RWPE2 (cell line): ENCODE data around the gene IFNA10.
"Not testable (repeated sequence)": the region's sequence is repeated elsewhere in the genome, so short reads cannot be mapped to it uniquely, and the experiment has no call there.

Experiments
- ATAC-seq: fragments of 200-7000 bp; cut with Tn5 transposase; 3 replicates; pipeline ENCODE4 v1.9.1; 2021; ENCODE audit warnings: low read depth
- DNase-seq: peaks from one replicate; pipeline ENCODE4 v3.0.0-alpha.2; 2020; ENCODE audit warnings: low spot score
- H3K27ac ChIP-seq: fragments of 450-650 bp; 2 replicates; pipeline ENCODE4 v1.5.1; 2017; ENCODE audit warnings: mild to moderate bottlenecking; ENCODE audit not compliant: poor library complexity, severe bottlenecking
- H3K27me3 ChIP-seq: fragments of 250-450 bp; sonication (Bioruptor Pico); 2 replicates; pipeline ENCODE4 v1.5.1; 2021; ENCODE audit warnings: mild to moderate bottlenecking, moderate library complexity; ENCODE audit not compliant: insufficient read depth, poor library complexity, severe bottlenecking
- H3K36me3 ChIP-seq: fragments of 250-450 bp; sonication (Bioruptor Pico); 2 replicates; pipeline ENCODE4 v1.5.1; 2020; ENCODE audit warnings: low read depth, mild to moderate bottlenecking, moderate library complexity
- H3K4me1 ChIP-seq: fragments of 250-450 bp; sonication (Bioruptor Pico); 2 replicates; pipeline ENCODE4 v1.5.1; 2021; ENCODE audit warnings: mild to moderate bottlenecking, moderate library complexity; ENCODE audit not compliant: insufficient read depth, poor library complexity, severe bottlenecking
- H3K4me3 ChIP-seq: fragments of 250-450 bp; sonication (Bioruptor Pico); 2 replicates; pipeline ENCODE4 v1.5.1; 2021; ENCODE audit warnings: mild to moderate bottlenecking, moderate library complexity; ENCODE audit not compliant: severe bottlenecking
- H3K9me3 ChIP-seq: fragments of 250-450 bp; sonication (Bioruptor Pico); 2 replicates; pipeline ENCODE4 v1.5.1; 2021; ENCODE audit warnings: mild to moderate bottlenecking, moderate library complexity; ENCODE audit not compliant: severe bottlenecking
- TF ChIP-seq, protein P1 (sequence below): fragments of 450-650 bp; IDR thresholded peaks from one replicate; pipeline ENCODE4 v1.5.1; 2017; ENCODE audit warnings: mild to moderate bottlenecking, moderate library complexity; ENCODE audit not compliant: poor library complexity, severe bottlenecking

IFNA10 gene

DNA sequence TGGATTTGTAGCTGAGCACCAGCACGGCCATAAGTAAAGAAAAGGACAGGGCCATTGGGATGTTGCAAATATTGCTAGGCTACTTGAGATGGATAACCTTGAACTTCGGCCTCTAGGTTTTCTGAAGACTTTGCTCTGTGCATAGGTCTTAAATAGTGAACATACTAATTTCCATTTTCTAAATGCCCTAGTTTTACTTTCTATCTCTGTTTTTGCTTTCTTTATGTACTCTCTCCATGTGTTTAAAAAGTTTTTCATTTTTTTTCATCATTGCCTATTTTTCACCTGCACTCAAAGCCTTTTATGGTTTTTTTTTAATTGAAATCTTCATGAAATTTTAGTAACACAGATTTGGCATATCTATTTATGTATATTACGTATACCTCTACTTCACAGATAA is at the start of gene IFNA10:
TSS of gene IFNA10 (minus strand) at position 101 of the 400 bp plus-strand sequence. CDS start at position 55, 46 bp downstream.
- not testable (repeated sequence) for H3K9me3 ChIP-seq, H3K4me3 ChIP-seq, H3K36me3 ChIP-seq, H3K27ac ChIP-seq, ATAC-seq, H3K27me3 ChIP-seq, H3K4me1 ChIP-seq, DNase-seq

DNA sequence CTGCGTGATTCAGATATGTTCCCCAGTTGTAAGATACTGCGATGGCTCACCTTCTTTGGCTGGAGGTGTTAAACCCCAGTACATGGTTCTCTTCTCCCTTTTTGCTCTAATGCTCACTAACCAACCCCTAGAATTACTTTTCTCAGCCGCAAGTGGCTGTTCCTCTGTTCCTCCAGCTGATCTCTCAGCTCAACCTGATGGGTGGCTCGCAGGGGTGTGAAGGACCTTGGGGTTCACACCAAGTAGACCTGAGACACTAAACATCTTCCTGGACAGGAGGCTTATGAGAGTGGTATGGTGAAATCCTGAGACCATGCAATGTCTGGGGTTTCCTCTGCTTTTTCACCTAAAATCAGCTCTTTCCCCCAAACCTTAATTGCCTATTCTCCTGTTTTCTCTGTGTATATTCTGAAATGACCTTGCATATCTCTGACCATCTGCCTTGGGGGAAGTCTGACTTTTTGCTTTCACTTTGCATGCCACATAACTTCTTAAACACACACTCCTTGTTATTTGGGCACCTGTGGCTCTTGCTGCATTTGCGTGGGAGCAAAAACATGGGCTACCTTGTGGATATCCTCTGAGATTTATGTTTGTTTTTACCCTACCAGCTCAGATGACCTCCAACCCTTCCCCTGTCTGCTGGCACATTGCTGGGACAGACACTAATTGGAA is 48.7 kb upstream of the IFNA10 start:
- TF ChIP-seq, protein P1, sequence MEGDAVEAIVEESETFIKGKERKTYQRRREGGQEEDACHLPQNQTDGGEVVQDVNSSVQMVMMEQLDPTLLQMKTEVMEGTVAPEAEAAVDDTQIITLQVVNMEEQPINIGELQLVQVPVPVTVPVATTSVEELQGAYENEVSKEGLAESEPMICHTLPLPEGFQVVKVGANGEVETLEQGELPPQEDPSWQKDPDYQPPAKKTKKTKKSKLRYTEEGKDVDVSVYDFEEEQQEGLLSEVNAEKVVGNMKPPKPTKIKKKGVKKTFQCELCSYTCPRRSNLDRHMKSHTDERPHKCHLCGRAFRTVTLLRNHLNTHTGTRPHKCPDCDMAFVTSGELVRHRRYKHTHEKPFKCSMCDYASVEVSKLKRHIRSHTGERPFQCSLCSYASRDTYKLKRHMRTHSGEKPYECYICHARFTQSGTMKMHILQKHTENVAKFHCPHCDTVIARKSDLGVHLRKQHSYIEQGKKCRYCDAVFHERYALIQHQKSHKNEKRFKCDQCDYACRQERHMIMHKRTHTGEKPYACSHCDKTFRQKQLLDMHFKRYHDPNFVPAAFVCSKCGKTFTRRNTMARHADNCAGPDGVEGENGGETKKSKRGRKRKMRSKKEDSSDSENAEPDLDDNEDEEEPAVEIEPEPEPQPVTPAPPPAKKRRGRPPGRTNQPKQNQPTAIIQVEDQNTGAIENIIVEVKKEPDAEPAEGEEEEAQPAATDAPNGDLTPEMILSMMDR = no peak
- DNase-seq (no peak), ATAC-seq (no peak)
- no peaks in the 10 kb centered on the region for H3K9me3 ChIP-seq
- no peaks in the 10 kb centered on the region for H3K4me1 ChIP-seq
- H3K27me3 ChIP-seq = peaks cover 24% of the 10 kb centered on the region
- no peaks in the 10 kb centered on the region for H3K36me3 ChIP-seq
- no peak overlapping the region for H3K4me3 ChIP-seq
- H3K27ac ChIP-seq = no peak overlapping the region

DNA sequence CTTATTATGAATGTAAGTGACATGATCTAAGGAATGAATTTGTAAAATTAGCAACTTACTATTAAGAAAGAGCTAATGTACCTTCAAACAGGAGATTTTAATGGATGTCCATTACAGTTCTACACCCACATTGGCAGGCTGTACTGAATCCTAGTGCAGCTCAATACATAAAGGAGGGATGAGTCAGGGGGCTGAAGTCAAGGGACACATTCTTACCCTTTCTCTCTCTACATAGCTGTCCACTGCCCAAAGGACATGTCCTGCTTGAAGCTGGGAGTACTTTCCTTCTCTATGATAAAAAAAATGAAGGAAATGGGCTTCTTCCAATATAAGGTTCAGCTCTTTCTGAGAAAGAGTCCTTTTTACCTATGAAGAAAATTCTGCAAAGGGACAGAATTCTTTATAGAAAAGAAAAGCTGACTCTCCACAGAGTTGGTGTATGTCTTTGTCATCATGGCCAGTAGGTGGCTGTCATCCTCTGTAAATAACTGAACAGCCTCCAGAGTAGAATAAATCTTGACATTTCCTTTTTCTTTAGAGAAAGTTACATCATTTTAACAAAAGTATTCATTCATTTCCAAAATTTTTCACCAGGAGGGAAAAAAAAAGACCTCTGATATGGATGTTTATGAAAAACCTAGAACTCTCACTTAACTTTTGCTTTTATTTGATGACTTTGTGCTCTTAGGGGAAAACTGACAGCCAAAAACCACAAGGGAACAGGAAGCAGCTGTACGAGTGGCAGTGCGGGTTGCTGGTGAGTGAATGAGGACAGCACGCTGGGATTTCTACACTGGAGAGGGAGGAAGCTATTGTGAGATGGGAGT is 46.0 kb upstream of the IFNA10 start:
- ATAC-seq (peak; percentile 91), DNase-seq (no peak)
- no peak overlapping the region for H3K27ac ChIP-seq
- H3K4me1 ChIP-seq = no peaks in the 10 kb centered on the region
- TF ChIP-seq, protein P1 = peak; percentile 72
- no peaks in the 10 kb centered on the region for H3K36me3 ChIP-seq
- H3K27me3 ChIP-seq = peaks cover 39% of the 10 kb centered on the region
- H3K4me3 ChIP-seq = no peak overlapping the region
- H3K9me3 ChIP-seq = no peaks in the 10 kb centered on the region

DNA sequence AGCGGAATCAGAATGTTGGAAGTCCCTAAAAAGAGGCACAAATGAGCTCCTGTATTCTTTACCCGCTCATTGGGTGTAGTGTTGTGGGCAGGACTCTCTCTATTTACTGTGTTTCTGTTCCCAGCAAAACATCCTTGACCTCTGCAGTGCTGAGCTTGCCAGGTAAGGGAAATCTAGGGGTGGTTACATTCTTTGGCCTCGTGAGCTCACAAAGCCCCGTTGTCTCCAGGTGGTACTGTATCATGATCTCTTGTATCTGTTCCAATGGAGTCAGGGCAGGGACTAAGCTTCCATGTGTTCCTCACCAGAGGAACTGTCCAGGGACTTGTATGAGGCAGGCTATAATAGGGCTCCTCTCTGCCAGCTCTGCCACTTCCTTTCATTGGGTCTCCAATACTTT is 44.7 kb upstream of the IFNA10 start:
- ATAC-seq = no peak; the same call in 2 of the 3 replicates
- Histone ChIP-seq H3K9me3 (no peaks in the 10 kb centered on the region), H3K4me3 (no peak overlapping the region), H3K4me1 (no peaks in the 10 kb centered on the region), H3K27ac (no peak overlapping the region), H3K27me3 (peaks cover 35% of the 10 kb centered on the region), H3K36me3 (no peaks in the 10 kb centered on the region)
- TF ChIP-seq, protein P1 = no peak
- DNase-seq = no peak

DNA sequence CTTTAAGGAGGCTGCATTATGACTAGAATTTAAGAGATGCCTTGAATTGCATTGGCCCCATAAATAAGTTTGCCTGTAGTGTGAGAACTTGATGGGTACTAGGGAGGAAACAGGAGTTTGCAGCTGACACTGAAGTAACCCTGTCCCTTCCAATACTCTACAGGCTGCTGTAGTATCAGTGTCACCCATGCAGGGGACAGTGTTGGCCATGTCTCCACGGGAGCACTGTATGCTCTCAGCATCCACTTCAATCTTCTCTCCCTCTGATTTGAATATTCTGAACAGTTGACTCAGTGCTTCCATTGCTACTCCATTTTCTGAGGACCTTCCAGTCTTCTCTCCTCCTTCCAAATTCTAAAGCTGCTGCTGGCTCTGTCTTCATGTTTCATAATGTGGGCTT is 44.2 kb upstream of the IFNA10 start:
- Histone ChIP-seq H3K27ac (no peak overlapping the region), H3K36me3 (no peaks in the 10 kb centered on the region), H3K4me3 (no peak overlapping the region), H3K9me3 (no peaks in the 10 kb centered on the region), H3K4me1 (no peaks in the 10 kb centered on the region), H3K27me3 (peaks cover 35% of the 10 kb centered on the region)
- no peak for ATAC-seq
- TF ChIP-seq, protein P1 = no peak
- DNase-seq = no peak
